Keratinocyte (primary cell): Measurements from ENCODE around the gene RBM44.

ENCODE experiments used
- CTCF ChIP-seq, 3 experiments: IDR thresholded peaks in 1 of 3; conservative IDR thresholded peaks in 1 of 3; optimal IDR thresholded peaks in 1 of 3; 2 replicates in 2 of 3; 3 replicates in 1 of 3; pipeline versions ENCODE3 to v1.5.1; 2011; ENCODE audit warnings: low read length in 3 of 3, mild to moderate bottlenecking in 3 of 3, moderate library complexity in 2 of 3, control low read depth in 1 of 3, inconsistent platforms in 1 of 3; ENCODE audit not compliant: insufficient read depth in 2 of 3; ENCODE audit errors: extremely low read depth in 1 of 3
- EZH2 ChIP-seq: IDR thresholded peaks from one replicate; pipeline ENCODE4 v1.6.1; 2012; ENCODE audit warnings: inconsistent platforms, mild to moderate bottlenecking, low read length, moderate library complexity

- no peak for TF ChIP-seq CTCF (optimal IDR thresholded peaks at IDR 0.05 in 1 of 3, IDR thresholded peaks at IDR 0.05 in 1 of 3, conservative IDR thresholded peaks at IDR 0.05 in 1 of 3; ENCODE audit: extremely low read depth in 1 of 3, insufficient read depth in 2 of 3, low read length in 3 of 3)
- TF ChIP-seq EZH2: no peak
Observed at GRCh38 chr2:237819231-237819630, 20.7 kb downstream of the RBM44 start.
